GM18951 (cell line): ENCODE measurements around the gene ATRAID.
"Not testable (repeated sequence)": the region's sequence is repeated elsewhere in the genome, so short reads cannot be mapped to it uniquely, and the experiment has no call there.

Experiments used
- POLR2A ChIP-seq: IDR thresholded peaks from 4 replicates; pipeline ENCODE4 v1.6.1; 2011; ENCODE audit warnings: mild to moderate bottlenecking; ENCODE audit not compliant: insufficient read length, insufficient read depth; ENCODE audit errors: extremely low read depth
- in situ Hi-C: fragments of 300-500 bp; cut with MboI; formaldehyde crosslinking; loops from one replicate; pipeline ENCODE4 v1.12.0; 2022; ENCODE audit warnings: low sequenced_read_pairs, mixed read lengths, inconsistent platforms; ENCODE audit not compliant: unreplicated experiment

The ATRAID gene

GRCh38 chr2:27184115-27184514, 27.7 kb upstream of the ATRAID start:
- TF ChIP-seq POLR2A: no peak

GRCh38 chr2:27185331-27186026, 26.4 kb upstream of the ATRAID start:
- in situ Hi-C loops: no loop called here
- TF ChIP-seq POLR2A: no peak

More at GRCh38 chr2:27184115-27184514, 27.7 kb upstream of the ATRAID start:
- in situ Hi-C loops: no loop called here

GRCh38 chr2:27186613-27187345, 25.1 kb upstream of the ATRAID start:
- in situ Hi-C loops: no loop called here
- no peak for TF ChIP-seq POLR2A

GRCh38 chr2:27189989-27190388, 21.9 kb upstream of the ATRAID start:
- no peak for TF ChIP-seq POLR2A
- in situ Hi-C loops: no loop called here

- in situ Hi-C loops: no loop called here
These were observed 20.6 kb upstream of the ATRAID start for GRCh38 chr2:27191070-27191829.

GRCh38 chr2:27194538-27195354, 17.1 kb upstream of the ATRAID start:
- in situ Hi-C loops: no loop called here
- TF ChIP-seq POLR2A: no peak

More at GRCh38 chr2:27191070-27191829, 20.6 kb upstream of the ATRAID start:
- TF ChIP-seq POLR2A: no peak

GRCh38 chr2:27195799-27196198, 16.0 kb upstream of the ATRAID start:
- in situ Hi-C loops: not testable (repeated sequence)

- in situ Hi-C loops: not testable (repeated sequence)
These were observed 13.8 kb upstream of the ATRAID start for GRCh38 chr2:27198068-27198467.

GRCh38 chr2:27198627-27199026, 13.2 kb upstream of the ATRAID start:
- in situ Hi-C loops: no loop called here
- TF ChIP-seq POLR2A: no peak

- in situ Hi-C loops: no loop called here
These were observed 12.6 kb upstream of the ATRAID start for GRCh38 chr2:27199241-27199640.

GRCh38 chr2:27201675-27202074, 10.2 kb upstream of the ATRAID start:
- TF ChIP-seq POLR2A: no peak
- in situ Hi-C loops: no loop called here

More at GRCh38 chr2:27199241-27199640, 12.6 kb upstream of the ATRAID start:
- no peak for TF ChIP-seq POLR2A

- TF ChIP-seq POLR2A: no peak
- in situ Hi-C loops: no loop called here
These were observed 9.0 kb upstream of the ATRAID start for GRCh38 chr2:27202854-27203253.

GRCh38 chr2:27203741-27204140, 8.1 kb upstream of the ATRAID start:
- in situ Hi-C loops: no loop called here
- TF ChIP-seq POLR2A: no peak
